UCSD-AML1 (cell line): Measurements from ENCODE around the gene ADAMTSL2.
"Not testable (repeated sequence)": the region's sequence is repeated elsewhere in the genome, so short reads cannot be mapped to it uniquely, and the experiment has no call there.

ENCODE experiments used
- DNase-seq: peaks from one replicate; lab custom pipeline; 2025; ENCODE audit not compliant: unreplicated experiment; lab: John Stamatoyannopoulos, UW

The ADAMTSL2 gene

GRCh38 chr9:133554729-133555128 lies 20.2 kb downstream of the ADAMTSL2 start:
- no peak for DNase-seq

GRCh38 chr9:133556354-133556753 lies 21.9 kb downstream of the ADAMTSL2 start:
- no peak for DNase-seq

- no peak for DNase-seq
Measured at GRCh38 chr9:133557581-133557980, 23.1 kb downstream of the ADAMTSL2 start.

GRCh38 chr9:133558191-133559126 lies 24.0 kb downstream of the ADAMTSL2 start:
- peak; percentile 85 for DNase-seq

- no peak for DNase-seq
Measured at GRCh38 chr9:133560311-133560710, 25.8 kb downstream of the ADAMTSL2 start.

GRCh38 chr9:133560944-133561343 lies 26.4 kb downstream of the ADAMTSL2 start:
- no peak for DNase-seq

- no peak for DNase-seq
Measured at GRCh38 chr9:133561976-133562554, 27.6 kb downstream of the ADAMTSL2 start.

- no peak for DNase-seq
Measured at GRCh38 chr9:133562611-133563290, 28.2 kb downstream of the ADAMTSL2 start.

GRCh38 chr9:133563291-133563796 lies 28.8 kb downstream of the ADAMTSL2 start:
- no peak for DNase-seq

- not testable (repeated sequence) for DNase-seq
Measured at GRCh38 chr9:133563814-133564213, 29.3 kb downstream of the ADAMTSL2 start.

GRCh38 chr9:133564451-133565116 lies 30.1 kb downstream of the ADAMTSL2 start:
- no peak for DNase-seq

GRCh38 chr9:133566382-133566781 lies 31.9 kb downstream of the ADAMTSL2 start:
- DNase-seq, result no peak

- no peak for DNase-seq
Measured at GRCh38 chr9:133566817-133567216, 32.3 kb downstream of the ADAMTSL2 start.

- DNase-seq, result no peak
Measured at GRCh38 chr9:133568186-133568585, 33.7 kb downstream of the ADAMTSL2 start.

GRCh38 chr9:133569121-133569785 lies 34.7 kb downstream of the ADAMTSL2 start:
- DNase-seq, result no peak

- DNase-seq, result no peak
Measured at GRCh38 chr9:133569891-133570690, 35.6 kb downstream of the ADAMTSL2 start.

- no peak for DNase-seq
Measured at GRCh38 chr9:133570691-133571080, 36.2 kb downstream of the ADAMTSL2 start.

GRCh38 chr9:133571391-133571890 lies 36.9 kb downstream of the ADAMTSL2 start:
- no peak for DNase-seq

- no peak for DNase-seq
Measured at GRCh38 chr9:133571896-133572595, 37.5 kb downstream of the ADAMTSL2 start.
